GM21515 (cell line): ENCODE measurements around the gene CIRBP.

Experiments used
- ATAC-seq: cut with Tn5 transposase; IDR thresholded peaks from one replicate; pipeline ENCODE4 v1.9.1; 2021; ENCODE audit not compliant: unreplicated experiment

The CIRBP gene

DNA sequence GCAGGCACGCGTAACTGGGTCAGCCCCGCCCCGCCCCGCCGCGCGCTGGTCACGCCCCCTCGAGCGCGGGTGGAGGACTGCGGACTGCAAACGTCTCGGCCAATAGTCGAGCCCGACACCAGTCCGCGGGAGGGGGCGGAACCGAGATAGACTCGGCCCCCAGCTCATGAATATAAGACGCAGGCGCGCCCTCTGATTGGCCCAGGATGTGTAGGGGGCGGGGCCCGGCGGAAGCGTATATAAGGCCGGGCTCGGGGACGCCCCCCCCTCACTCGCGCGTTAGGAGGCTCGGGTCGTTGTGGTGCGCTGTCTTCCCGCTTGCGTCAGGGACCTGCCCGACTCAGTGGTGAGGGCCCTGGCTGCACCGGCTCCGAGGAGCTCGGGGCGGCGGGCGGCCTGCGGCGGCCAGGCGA lies at the start of gene CIRBP:
Gene CIRBP, plus strand, starts transcription at position 268 of the 413 bp plus-strand sequence. CDS start 1,602 bp downstream, outside the sequence.
- ATAC-seq: peak; percentile 47

GRCh38 chr19:1219786-1220476 lies 49.2 kb upstream of the CIRBP start:
- ATAC-seq: no peak

GRCh38 chr19:1220477-1220930 lies 48.6 kb upstream of the CIRBP start:
- ATAC-seq: no peak

DNA sequence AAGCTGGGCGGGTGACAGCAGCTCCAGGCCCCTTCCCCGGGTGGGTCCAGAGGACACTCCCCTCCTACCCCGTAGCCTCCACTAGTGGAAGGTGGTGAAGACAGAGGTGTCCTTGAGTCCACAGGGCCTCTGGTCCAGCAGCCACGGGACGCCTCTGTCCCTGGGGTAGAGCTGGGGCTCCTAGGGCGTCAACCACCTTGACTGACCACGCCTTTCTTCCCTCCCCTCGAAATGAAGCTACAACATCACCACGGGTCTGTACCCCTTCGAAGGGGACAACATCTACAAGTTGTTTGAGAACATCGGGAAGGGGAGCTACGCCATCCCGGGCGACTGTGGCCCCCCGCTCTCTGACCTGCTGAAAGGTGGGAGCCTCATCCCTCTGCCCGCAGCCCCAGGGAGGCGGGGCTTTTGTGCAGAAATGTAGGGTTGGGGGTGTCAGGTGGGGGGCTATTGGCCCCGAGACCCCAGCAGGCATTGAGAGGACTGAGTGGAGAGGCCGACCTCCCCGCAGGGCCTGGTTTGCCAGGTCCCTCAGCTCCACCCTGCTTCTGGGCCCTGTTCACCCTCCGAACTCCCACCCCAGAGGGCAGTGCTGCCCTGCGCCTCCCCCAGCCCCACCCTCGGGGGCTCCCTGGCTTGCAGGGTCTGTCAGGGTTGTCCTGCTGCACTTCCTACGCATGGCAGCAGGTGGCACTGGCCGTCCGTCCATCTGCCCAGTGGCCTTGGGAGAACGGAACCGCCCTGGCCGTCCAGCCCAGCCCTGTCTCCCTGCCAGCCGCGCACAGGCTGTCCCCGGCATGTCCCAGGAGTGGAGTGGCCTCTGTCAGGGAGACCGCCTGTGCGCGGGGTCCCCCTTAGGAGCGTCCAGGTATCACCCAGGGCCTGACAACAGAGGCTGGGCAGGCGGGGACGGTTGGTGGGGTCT lies 47.9 kb upstream of the CIRBP start:
- ATAC-seq: no peak

DNA sequence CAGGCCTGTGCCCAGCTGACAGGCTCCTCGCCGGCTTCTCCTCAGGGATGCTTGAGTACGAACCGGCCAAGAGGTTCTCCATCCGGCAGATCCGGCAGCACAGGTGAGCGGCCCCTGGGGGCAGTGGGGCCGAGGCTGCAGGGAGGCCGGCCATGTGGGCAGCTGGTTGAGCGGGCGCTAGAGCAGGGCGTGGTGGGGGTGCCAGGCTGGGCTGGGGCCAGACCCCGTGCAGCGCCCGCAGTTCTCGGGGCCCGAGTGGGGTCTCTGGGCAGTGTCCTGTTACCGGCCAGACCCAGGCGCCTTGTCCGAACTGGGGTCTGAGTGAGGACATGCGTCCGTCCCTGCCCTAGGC lies 47.3 kb upstream of the CIRBP start:
- no peak for ATAC-seq

GRCh38 chr19:1222394-1222793 lies 46.7 kb upstream of the CIRBP start:
- no peak for ATAC-seq

DNA sequence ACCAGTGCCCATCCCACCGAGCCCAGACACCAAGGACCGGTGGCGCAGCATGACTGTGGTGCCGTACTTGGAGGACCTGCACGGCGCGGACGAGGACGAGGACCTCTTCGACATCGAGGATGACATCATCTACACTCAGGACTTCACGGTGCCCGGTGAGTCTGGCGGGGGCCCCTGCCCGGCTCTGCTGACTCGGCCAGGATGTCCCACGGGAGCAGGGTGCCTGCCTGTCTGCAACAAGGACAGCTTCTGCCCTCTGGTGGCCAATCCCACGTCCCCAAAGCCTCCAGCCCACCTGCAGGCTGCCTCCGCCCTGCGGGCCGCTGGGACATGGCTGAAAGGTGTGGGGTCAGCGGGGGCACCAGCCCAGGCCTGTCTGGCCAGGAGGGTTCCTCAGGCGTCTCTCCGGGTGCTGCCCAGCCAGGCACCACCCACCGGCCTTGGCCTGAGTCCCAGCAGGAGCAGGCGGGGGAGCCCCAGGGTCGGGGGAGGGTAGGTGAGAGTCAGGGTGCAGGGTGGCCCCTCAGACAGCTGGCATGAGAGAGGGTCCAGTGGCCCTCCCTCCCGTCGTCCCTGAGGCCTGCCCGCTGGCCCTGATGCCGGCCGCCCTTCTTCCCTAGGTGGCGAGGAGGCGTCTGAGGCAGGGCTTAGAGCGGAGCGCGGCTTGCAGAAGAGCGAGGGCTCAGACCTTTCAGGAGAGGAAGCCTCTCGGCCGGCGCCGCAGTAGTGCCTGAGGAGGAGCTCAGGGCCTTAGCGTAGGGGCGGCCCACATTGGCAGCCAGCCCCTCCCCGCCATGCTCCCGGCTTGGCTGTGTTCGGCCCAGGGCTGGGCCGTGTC lies 45.9 kb upstream of the CIRBP start:
- ATAC-seq: no peak

GRCh38 chr19:1224047-1224825 lies 44.9 kb upstream of the CIRBP start:
- ATAC-seq: no peak

DNA sequence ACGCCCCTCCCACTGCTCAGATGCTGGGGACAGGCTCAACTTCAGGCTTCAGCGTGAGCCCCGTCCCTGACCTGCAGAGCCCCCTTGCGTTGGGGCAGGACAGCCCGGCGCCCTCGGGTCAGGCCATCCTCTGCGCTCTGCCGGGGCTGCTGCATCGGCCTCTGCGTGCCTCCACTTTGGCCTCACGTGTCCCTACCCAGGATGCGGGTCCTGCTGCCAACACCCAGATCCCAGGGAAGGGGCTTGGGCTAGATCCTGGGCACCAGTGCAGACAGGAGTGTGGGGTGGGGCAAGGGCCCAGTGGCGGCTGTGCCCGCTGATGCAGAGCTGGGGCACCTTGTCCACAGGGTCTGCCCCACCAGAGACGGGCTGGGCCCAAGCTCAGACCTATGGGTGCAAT lies 44.3 kb upstream of the CIRBP start:
- ATAC-seq: no peak

GRCh38 chr19:1225440-1226226 lies 43.5 kb upstream of the CIRBP start:
- ATAC-seq: no peak

DNA sequence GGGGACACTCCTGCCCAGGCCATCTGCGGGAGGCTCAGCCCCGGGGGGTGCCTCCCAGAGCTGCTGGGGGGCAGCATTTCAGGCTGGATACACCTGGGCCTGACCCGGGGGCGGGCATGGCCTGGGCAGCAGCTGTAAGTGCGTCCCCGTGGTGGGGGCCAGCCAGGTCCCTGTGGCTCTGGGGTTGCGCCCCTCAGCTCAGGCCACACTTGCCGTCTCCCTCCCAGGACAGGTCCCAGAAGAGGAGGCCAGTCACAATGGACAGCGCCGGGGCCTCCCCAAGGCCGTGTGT lies 43.0 kb upstream of the CIRBP start:
- ATAC-seq: no peak

DNA sequence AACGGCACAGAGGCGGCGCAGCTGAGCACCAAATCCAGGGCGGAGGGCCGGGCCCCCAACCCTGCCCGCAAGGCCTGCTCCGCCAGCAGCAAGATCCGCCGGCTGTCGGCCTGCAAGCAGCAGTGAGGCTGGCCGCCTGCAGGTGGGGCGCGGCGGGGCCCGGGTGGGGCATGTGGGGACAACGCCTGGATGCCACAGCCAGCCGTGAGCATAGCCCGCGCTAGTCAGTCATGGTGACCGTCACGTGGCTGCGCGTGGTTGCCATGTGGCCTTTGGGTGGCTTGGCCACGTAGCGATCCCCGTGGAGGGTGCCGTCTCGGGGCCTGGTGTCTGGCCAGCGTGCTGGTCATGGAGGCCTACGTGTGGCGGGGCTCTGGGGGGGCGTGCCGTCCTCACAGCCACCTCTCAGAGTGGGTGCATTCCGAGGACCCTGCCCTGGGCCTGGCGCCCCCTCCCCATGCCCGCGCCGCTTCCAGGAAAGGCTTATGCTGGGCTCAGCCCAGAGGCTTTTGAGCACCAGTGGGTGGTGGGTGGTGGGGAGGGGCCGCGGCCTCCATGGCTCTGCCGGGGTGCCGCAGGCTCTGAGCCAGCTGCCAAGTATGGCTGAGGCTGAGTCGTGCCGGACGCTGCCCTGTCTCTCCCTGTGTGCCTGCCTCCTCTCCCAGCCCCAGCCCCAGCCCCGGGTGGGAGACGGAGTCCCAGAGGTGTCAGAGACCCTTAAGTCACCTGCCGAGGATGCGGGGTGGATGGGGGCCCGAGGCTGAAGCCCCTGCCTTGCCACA lies 42.4 kb upstream of the CIRBP start:
- ATAC-seq: no peak

DNA sequence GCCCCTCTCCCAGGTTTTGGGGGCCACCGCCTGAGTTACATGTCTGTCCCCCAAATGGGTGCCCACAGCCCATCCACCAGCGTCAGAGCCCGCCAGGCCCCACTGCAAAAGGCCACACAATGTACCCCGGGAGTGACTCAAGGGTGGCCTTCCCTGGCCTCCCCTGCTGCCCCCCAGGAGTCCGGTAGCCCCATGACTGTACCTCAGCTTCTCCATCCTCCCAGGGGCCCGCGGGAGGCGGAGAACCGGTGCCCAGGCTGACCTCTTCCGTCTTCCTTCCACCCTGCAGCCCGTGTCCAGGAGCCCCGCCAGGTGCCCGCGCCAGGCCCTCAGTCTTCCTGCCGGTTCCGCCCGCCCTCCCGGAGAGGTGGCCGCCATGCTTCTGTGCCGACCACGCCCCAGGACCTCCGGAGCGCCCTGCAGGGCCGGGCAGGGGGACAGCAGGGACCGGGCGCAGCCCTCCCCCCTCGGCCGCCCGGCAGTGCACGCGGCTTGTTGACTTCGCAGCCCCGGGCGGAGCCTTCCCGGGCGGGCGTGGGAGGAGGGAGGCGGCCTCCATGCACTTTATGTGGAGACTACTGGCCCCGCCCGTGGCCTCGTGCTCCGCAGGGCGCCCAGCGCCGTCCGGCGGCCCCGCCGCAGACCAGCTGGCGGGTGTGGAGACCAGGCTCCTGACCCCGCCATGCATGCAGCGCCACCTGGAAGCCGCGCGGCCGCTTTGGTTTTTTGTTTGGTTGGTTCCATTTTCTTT lies 41.7 kb upstream of the CIRBP start:
- ATAC-seq: no peak

DNA sequence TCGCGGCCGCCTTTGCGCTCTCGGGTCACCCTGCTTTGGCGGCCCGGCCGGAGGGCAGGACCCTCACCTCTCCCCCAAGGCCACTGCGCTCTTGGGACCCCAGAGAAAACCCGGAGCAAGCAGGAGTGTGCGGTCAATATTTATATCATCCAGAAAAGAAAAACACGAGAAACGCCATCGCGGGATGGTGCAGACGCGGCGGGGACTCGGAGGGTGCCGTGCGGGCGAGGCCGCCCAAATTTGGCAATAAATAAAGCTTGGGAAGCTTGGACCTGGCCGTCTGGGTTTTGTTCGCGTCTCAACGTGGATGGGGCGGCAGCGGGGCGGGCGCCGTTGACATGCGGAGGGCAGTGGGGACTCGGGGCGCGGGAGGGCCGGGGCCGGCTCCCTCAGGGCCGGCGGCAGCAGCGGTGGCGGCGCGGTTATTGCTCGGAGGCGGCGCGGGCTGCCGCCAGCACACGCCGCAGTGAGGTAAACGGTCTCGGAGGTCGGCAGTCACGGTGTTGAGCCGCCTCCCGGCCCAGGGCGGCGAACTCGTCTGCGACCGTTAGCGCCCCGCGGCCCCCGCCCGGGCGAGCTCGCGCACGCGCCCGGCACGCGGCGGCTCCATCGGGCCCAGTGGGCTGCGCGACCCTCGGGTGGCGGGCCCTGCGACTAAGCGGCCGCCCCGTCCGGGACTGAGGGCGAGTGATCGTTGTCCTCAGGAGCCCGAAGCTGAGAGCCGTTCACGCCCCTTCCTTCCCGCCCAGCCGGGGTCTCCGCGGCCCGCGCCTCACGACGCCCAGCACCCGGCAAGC lies 40.8 kb upstream of the CIRBP start:
- ATAC-seq: no peak

DNA sequence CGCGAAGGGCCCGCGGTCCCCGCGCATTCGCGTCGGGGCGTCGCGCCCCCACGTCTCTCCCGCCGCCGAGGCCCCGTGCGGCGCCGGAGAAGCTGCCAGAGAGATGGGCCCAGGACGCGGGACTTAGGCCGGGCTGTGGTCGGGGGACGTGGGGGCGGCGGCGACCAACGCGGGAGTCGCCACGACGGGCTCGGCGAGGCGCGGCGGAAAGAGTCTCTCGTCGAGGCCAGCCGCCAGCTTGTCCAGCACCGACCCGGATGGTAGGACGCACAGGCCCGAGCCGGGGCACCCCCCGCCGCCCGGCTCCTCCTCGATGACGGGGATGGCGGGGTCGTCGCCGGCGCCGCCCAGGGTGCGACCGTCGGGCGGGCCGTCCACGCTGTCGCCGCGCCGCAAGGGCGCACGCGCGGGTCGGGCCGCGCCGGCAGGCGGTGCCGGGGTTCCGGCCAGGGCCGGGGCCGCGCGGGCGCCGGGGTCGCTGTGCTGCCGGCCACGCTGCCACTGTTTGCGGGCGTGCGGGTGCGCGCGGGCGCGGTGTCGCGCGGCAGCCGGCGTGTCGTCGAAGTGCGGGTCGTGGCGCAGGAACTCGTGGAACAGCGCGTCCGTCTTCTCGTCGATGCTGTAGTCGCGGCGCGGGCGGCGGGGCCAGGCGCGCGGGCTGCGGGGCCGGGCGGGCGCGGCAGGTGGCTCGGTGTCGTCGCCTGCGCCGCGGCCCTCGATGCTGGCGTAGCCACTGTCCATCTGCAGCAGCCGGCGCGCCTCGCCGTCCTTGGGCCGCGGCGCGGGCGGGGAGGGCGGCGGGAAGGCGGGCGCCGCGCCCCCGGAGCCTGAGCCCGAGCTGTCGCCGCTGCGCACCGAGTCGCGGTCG lies 39.8 kb upstream of the CIRBP start:
- no peak for ATAC-seq

GRCh38 chr19:1229924-1230782 lies 39.0 kb upstream of the CIRBP start:
- ATAC-seq: no peak
